GM21381 (cell line): ENCODE measurements around the gene IL32.

Source experiments
- ATAC-seq: cut with Tn5 transposase; IDR thresholded peaks from one replicate; pipeline ENCODE4 v1.9.1; 2021; ENCODE audit warnings: mild to moderate bottlenecking, moderate library complexity; ENCODE audit not compliant: unreplicated experiment

Gene IL32

DNA sequence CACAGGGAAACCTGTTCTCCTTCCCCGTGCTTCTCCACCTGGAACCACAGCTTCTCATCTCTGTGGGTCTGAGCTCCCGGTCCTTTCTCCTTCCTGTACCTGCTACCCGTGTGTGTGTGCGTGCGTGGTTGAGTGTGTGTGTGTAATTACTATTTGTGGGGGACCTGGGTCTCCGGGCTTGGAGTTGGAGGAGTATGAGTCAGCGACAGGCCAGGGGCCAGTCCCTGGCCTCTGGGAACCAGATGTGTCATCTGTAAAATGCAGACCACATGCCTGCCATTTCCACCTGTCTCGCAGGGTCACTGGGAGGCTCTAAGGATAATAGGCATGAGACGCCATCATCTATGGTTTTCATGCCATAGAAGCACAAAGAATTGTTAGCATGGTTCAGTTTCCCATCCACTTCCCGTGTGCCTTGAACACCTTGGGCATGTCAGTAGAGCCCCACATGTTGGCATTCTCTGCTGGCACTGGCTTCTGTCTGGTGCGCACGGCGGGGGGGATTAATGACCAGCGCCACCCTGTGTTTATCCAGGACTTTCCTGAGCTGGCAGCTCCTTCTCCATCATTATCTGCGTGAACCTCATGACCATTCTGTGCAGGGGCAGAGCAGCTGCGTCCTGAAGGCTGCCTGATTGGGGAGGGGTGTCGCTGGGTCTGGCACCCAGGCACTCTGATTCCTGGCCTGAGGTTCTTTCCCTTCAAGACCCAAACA is 48.5 kb downstream of the IL32 start:
- ATAC-seq: no peak

DNA sequence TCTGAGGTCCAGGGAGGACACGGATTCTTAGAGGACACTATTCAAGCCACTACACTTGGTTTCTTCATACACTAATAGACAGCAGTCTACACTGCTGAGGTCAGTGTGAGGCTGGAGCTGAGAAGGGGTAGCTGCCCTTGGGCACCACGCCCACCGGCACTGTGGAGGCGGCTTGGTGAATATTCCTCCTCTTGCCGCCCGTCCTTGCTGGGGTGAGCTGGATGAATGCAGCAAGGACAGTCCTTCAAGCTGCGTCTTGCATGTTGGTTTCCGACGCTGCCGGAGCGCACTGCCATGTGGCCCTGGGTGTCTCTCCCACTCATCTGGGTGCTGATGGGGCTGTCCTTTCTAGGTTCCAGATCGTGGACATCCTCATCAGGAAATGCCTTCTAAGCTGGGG is 49.6 kb downstream of the IL32 start:
- no peak for ATAC-seq

DNA sequence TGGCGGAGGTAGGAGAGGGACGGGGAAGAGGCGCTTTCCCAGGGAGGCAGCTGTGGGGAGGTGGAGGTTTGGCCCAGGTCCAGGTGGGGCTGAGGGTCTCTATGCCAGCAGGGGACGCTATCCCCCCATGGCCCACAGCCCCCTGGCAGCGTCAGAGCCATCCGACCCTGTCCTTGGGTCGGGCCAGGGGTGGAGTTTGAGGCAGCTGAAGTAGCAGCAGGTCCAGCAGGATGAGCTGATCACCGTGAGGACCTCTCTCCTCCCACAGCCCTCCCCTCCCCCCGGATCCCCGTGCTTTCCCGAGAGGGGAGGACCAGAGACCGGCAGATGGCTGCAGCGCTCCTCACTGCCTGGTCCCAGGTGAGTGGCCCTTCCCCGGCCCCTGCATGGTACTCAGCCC is 50.1 kb downstream of the IL32 start:
- ATAC-seq: no peak

DNA sequence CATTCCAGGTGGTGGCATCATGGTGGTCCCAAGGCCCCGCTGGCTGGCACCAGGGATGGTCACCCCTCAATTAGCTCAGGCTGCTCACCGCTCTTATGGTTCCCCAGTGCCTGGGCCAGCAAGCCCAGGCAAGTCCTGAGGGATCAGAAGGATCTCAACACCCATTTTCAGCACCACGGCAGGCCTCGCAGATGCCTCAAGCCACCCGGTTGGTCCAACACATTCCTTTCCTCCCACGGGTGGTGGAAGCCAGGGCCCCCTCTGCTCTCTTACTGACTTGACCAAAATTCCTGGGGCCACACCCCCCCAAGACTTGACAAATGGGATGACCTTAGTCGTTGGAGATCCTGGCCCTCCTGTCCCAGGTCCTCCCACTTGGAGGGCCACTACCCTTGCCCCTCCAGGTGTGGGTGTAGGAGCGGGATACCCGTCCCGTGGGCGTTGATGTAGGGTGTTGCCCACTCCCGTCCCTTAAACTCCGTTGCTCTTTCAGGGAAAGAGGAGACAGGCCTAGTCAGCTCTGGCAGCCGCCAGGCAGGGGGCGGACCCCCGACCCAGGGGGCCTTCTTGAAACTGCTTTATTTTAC is 52.9 kb downstream of the IL32 start:
- no peak for ATAC-seq

DNA sequence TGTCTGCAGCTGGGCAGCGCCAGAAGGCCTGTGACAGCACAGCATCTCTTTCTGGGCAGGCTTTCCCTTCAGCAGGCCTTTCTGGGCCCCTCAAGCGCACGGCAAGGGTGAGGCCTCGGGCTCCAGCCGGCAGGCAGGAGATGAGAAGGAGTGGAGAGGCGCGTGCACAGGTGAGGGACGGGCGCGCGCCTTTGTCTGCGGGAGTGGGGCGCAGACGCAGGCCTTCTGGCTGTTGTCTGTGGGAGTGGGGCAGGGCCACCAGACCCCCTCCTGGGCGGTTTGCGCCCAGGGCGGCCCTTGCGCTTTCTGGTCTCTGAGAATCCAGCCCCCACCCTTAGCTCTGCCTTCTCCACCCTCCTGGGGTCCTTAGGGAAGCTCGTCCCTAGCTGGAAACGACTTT is 53.4 kb downstream of the IL32 start:
- ATAC-seq: no peak
